ENCODE measurements around the gene PLEKHA7. TPM values are rescaled to one million over a fixed set of nuclear protein-coding genes. Genes with fewer than 3 reads are reported as not detected.

The PLEKHA7 gene
- total RNA-seq, 1 donor from 2014 or later: 18.2 TPM

- H3K27ac Mint-ChIP-seq (ENCODE audit: unreplicated experiment): peak overlapping the region; percentile 71
- H3K4me3 Mint-ChIP-seq: no peak overlapping the region
- TF ChIP-seq CTCF (conservative IDR thresholded peaks at IDR 0.05): no peak
- H3K27me3 Mint-ChIP-seq (ENCODE audit: low read depth): no peaks in the 10 kb centered on the region
- DNase-seq (ENCODE audit: low read depth, low spot score): no peak
- peaks cover 26% of the 10 kb centered on the region for H3K4me1 Mint-ChIP-seq
- H3K36me3 Mint-ChIP-seq (ENCODE audit: low read depth): no peaks in the 10 kb centered on the region
- no peaks in the 10 kb centered on the region for H3K9me3 Mint-ChIP-seq
Measured at GRCh38 chr11:16813126-16813525, 201.1 kb downstream of the PLEKHA7 start.

- H3K36me3 Mint-ChIP-seq (ENCODE audit: low read depth): no peaks in the 10 kb centered on the region
- peaks cover 26% of the 10 kb centered on the region for H3K4me1 Mint-ChIP-seq
- H3K4me3 Mint-ChIP-seq: peak overlapping the region; percentile 11
- no peaks in the 10 kb centered on the region for H3K27me3 Mint-ChIP-seq (ENCODE audit: low read depth)
- H3K9me3 Mint-ChIP-seq: no peaks in the 10 kb centered on the region
- H3K27ac Mint-ChIP-seq (ENCODE audit: unreplicated experiment): peak overlapping the region; percentile 51
- DNase-seq (ENCODE audit: low read depth, low spot score): no peak
- TF ChIP-seq CTCF (conservative IDR thresholded peaks at IDR 0.05): no peak
Measured at GRCh38 chr11:16812274-16812673, 201.9 kb downstream of the PLEKHA7 start.

- H3K27ac Mint-ChIP-seq (ENCODE audit: unreplicated experiment): peak overlapping the region; percentile 69
- no peak for TF ChIP-seq CTCF (conservative IDR thresholded peaks at IDR 0.05)
- H3K9me3 Mint-ChIP-seq: no peaks in the 10 kb centered on the region
- no peak overlapping the region for H3K4me3 Mint-ChIP-seq
- no peak for DNase-seq (ENCODE audit: low read depth, low spot score)
- H3K4me1 Mint-ChIP-seq: peaks cover 26% of the 10 kb centered on the region
- H3K27me3 Mint-ChIP-seq (ENCODE audit: low read depth): no peaks in the 10 kb centered on the region
- H3K36me3 Mint-ChIP-seq (ENCODE audit: low read depth): no peaks in the 10 kb centered on the region
Measured at GRCh38 chr11:16811136-16812020, 202.8 kb downstream of the PLEKHA7 start.

GRCh38 chr11:16809886-16810668 lies 204.1 kb downstream of the PLEKHA7 start:
- H3K27ac Mint-ChIP-seq (ENCODE audit: unreplicated experiment): no peak overlapping the region
- TF ChIP-seq CTCF (conservative IDR thresholded peaks at IDR 0.05): no peak
- no peak overlapping the region for H3K4me3 Mint-ChIP-seq
- no peaks in the 10 kb centered on the region for H3K27me3 Mint-ChIP-seq (ENCODE audit: low read depth)
- H3K36me3 Mint-ChIP-seq (ENCODE audit: low read depth): peaks cover 3% of the 10 kb centered on the region
- no peaks in the 10 kb centered on the region for H3K9me3 Mint-ChIP-seq
- H3K4me1 Mint-ChIP-seq: peaks cover 25% of the 10 kb centered on the region
- no peak for DNase-seq (ENCODE audit: low read depth, low spot score)

GRCh38 chr11:16807306-16807705 lies 206.9 kb downstream of the PLEKHA7 start:
- H3K4me1 Mint-ChIP-seq: peaks cover 13% of the 10 kb centered on the region

More at GRCh38 chr11:16807306-16807705, 206.9 kb downstream of the PLEKHA7 start:
- TF ChIP-seq CTCF (conservative IDR thresholded peaks at IDR 0.05): no peak
- no peaks in the 10 kb centered on the region for H3K27me3 Mint-ChIP-seq (ENCODE audit: low read depth)
- no peak overlapping the region for H3K4me3 Mint-ChIP-seq
- no peak for DNase-seq (ENCODE audit: low read depth, low spot score)
- H3K9me3 Mint-ChIP-seq: no peaks in the 10 kb centered on the region
- H3K27ac Mint-ChIP-seq (ENCODE audit: unreplicated experiment): no peak overlapping the region
- peaks cover 3% of the 10 kb centered on the region for H3K36me3 Mint-ChIP-seq (ENCODE audit: low read depth)
